OCI-LY1 (cell line): Measurements from ENCODE around the gene MMADHC.

Source experiments
- H2AFZ ChIP-seq: fragments of 200-600 bp; sonication (generic), shearing (Covaris generic); 2 replicates; pipeline ENCODE4 v1.6.0; 2014; ENCODE audit warnings: antibody characterized with exemption, mild to moderate bottlenecking, low read length
- H3F3A ChIP-seq: fragments of 200-600 bp; sonication (generic), shearing (Covaris generic); 2 replicates; pipeline ENCODE4 v1.6.0; 2014; ENCODE audit warnings: mild to moderate bottlenecking, antibody characterized with exemption, low read length, moderate library complexity; ENCODE audit not compliant: insufficient read depth
- H3K27ac ChIP-seq: fragments of 200-600 bp; sonication (generic); 2 replicates; pipeline ENCODE4 v1.5.1; 2014; ENCODE audit warnings: low read length, mixed run types, mild to moderate bottlenecking, low read depth; ENCODE audit not compliant: poor library complexity, severe bottlenecking
- H3K27me3 ChIP-seq: fragments of 200-600 bp; sonication (generic); 2 replicates; pipeline ENCODE4 v1.6.0; 2014; ENCODE audit warnings: antibody characterized with exemption, mild to moderate bottlenecking, low read length, moderate library complexity; ENCODE audit not compliant: insufficient read depth
- H3K36me3 ChIP-seq: fragments of 200-600 bp; sonication (generic); 2 replicates; pipeline ENCODE4 v1.6.1; 2014; ENCODE audit warnings: mild to moderate bottlenecking, antibody characterized with exemption, low read length, moderate library complexity, mixed read lengths; ENCODE audit not compliant: insufficient read depth
- H3K4me1 ChIP-seq: fragments of 200-600 bp; sonication (generic); 2 replicates; pipeline ENCODE4 v1.5.1; 2014; ENCODE audit warnings: mild to moderate bottlenecking, low read length, moderate library complexity; ENCODE audit not compliant: insufficient read depth, severe bottlenecking
- H3K4me2 ChIP-seq: fragments of 200-600 bp; sonication (generic), shearing (Covaris generic); 2 replicates; pipeline ENCODE4 v1.6.1; 2014; ENCODE audit warnings: low read length
- H3K4me3 ChIP-seq: fragments of 200-600 bp; sonication (generic); 2 replicates; pipeline ENCODE4 v1.5.1; 2014; ENCODE audit warnings: low read length, low read depth, mild to moderate bottlenecking, mixed read lengths; ENCODE audit not compliant: poor library complexity, severe bottlenecking
- H3K79me2 ChIP-seq: fragments of 200-600 bp; shearing (Covaris generic); 2 replicates; pipeline ENCODE4 v1.6.1; 2016; ENCODE audit warnings: mixed run types, low read length, mixed read lengths; ENCODE audit not compliant: insufficient read depth
- H3K9ac ChIP-seq: fragments of 200-600 bp; sonication (generic), shearing (Covaris generic); 2 replicates; pipeline ENCODE4 v1.6.1; 2014; ENCODE audit warnings: mild to moderate bottlenecking, low read length, mixed read lengths
- H3K9me2 ChIP-seq: fragments of 200-600 bp; sonication (generic), shearing (Covaris generic); 2 replicates; pipeline ENCODE4 v1.6.1; 2014; ENCODE audit warnings: low read depth, mild to moderate bottlenecking, low read length, mixed read lengths
- H3K9me3 ChIP-seq: fragments of 200-600 bp; shearing (Covaris generic); 2 replicates; pipeline ENCODE4 v1.6.1; 2014; ENCODE audit warnings: low read length, mixed read lengths
- H4K20me1 ChIP-seq: fragments of 200-600 bp; sonication (generic), shearing (Covaris generic); 2 replicates; pipeline ENCODE4 v1.6.0; 2016; ENCODE audit warnings: mild to moderate bottlenecking, low read length; ENCODE audit not compliant: insufficient read depth
- EZH2 ChIP-seq: fragments of 200-600 bp; sonication (generic), shearing (Covaris generic); IDR thresholded peaks from 2 replicates; pipeline ENCODE4 v1.8.0; 2017; ENCODE audit warnings: borderline replicate concordance, mixed run types, mild to moderate bottlenecking, antibody characterized with exemption, low read length, moderate library complexity, mixed read lengths
- TF ChIP-seq, protein P1 (sequence below): fragments of 200-600 bp; sonication (generic), shearing (Covaris generic); IDR thresholded peaks from 2 replicates; pipeline ENCODE4 v1.5.1; 2017; ENCODE audit warnings: mild to moderate bottlenecking, antibody characterized with exemption, low read length, moderate library complexity, mixed read lengths

Gene MMADHC

DNA sequence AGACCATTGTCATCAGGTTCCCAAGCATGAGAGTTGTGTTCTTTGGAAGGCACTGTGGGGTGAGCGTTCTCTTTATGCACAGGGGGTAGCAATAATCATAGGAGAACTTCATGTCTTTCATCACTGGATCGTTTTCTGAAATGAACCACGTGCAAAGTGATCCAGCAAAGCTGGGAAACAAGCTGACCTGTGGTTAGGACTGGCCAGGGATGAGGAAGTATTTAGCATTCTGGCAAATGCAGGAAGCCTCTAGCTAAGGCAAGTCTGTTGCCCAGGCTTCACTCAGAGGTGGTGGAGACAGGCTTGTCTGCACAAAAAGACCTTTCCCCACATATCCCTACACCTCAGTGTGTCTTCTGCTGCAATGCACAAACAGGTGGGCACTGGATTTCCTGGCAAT, 58.6 kb downstream of the MMADHC start:
- no peaks in the 10 kb centered on the region for H3K79me2 ChIP-seq
- H3K9ac ChIP-seq: no peak overlapping the region
- no peak overlapping the region for H3K27ac ChIP-seq
- no peaks in the 10 kb centered on the region for H3F3A ChIP-seq
- H3K27me3 ChIP-seq: no peaks in the 10 kb centered on the region
- no peak overlapping the region for H3K4me3 ChIP-seq
- no peaks in the 10 kb centered on the region for H3K9me2 ChIP-seq
- H3K4me1 ChIP-seq: no peaks in the 10 kb centered on the region
- H3K9me3 ChIP-seq: no peaks in the 10 kb centered on the region
- no peak for TF ChIP-seq EZH2
- TF ChIP-seq, protein P1, sequence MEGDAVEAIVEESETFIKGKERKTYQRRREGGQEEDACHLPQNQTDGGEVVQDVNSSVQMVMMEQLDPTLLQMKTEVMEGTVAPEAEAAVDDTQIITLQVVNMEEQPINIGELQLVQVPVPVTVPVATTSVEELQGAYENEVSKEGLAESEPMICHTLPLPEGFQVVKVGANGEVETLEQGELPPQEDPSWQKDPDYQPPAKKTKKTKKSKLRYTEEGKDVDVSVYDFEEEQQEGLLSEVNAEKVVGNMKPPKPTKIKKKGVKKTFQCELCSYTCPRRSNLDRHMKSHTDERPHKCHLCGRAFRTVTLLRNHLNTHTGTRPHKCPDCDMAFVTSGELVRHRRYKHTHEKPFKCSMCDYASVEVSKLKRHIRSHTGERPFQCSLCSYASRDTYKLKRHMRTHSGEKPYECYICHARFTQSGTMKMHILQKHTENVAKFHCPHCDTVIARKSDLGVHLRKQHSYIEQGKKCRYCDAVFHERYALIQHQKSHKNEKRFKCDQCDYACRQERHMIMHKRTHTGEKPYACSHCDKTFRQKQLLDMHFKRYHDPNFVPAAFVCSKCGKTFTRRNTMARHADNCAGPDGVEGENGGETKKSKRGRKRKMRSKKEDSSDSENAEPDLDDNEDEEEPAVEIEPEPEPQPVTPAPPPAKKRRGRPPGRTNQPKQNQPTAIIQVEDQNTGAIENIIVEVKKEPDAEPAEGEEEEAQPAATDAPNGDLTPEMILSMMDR: no peak
- no peaks in the 10 kb centered on the region for H4K20me1 ChIP-seq
- no peaks in the 10 kb centered on the region for H3K36me3 ChIP-seq
- H3K4me2 ChIP-seq: no peak overlapping the region
- H2AFZ ChIP-seq: no peak overlapping the region

GRCh38 chr2:149527998-149528755, 59.4 kb downstream of the MMADHC start:
- no peaks in the 10 kb centered on the region for H3K4me1 ChIP-seq
- H2AFZ ChIP-seq: no peak overlapping the region
- H3K9me3 ChIP-seq: no peaks in the 10 kb centered on the region
- no peaks in the 10 kb centered on the region for H3F3A ChIP-seq
- no peaks in the 10 kb centered on the region for H3K27me3 ChIP-seq
- H4K20me1 ChIP-seq: no peaks in the 10 kb centered on the region
- TF ChIP-seq EZH2: no peak
- TF ChIP-seq, protein P1: no peak
- H3K27ac ChIP-seq: no peak overlapping the region
- H3K36me3 ChIP-seq: no peaks in the 10 kb centered on the region
- H3K4me3 ChIP-seq: no peak overlapping the region
- no peak overlapping the region for H3K9ac ChIP-seq
- H3K9me2 ChIP-seq: no peaks in the 10 kb centered on the region
- H3K4me2 ChIP-seq: no peak overlapping the region
- H3K79me2 ChIP-seq: no peaks in the 10 kb centered on the region

GRCh38 chr2:149526689-149527088, 60.9 kb downstream of the MMADHC start:
- H3F3A ChIP-seq: no peaks in the 10 kb centered on the region
- no peaks in the 10 kb centered on the region for H3K27me3 ChIP-seq
- no peaks in the 10 kb centered on the region for H3K9me3 ChIP-seq
- no peaks in the 10 kb centered on the region for H4K20me1 ChIP-seq
- H3K36me3 ChIP-seq: no peaks in the 10 kb centered on the region
- H3K79me2 ChIP-seq: no peaks in the 10 kb centered on the region
- H3K4me1 ChIP-seq: no peaks in the 10 kb centered on the region
- no peak overlapping the region for H3K9ac ChIP-seq
- H3K4me2 ChIP-seq: no peak overlapping the region
- no peak overlapping the region for H3K4me3 ChIP-seq
- H2AFZ ChIP-seq: no peak overlapping the region
- no peaks in the 10 kb centered on the region for H3K9me2 ChIP-seq
- TF ChIP-seq, protein P1: no peak
- TF ChIP-seq EZH2: no peak
- no peak overlapping the region for H3K27ac ChIP-seq
